Sigmoid colon (tissue), 4 donors: ENCODE results near the gene MAEA.

Source experiments
- EP300 ChIP-seq, 4 donors: sonication (generic); formaldehyde crosslinking; IDR thresholded peaks; one replicate each; pipeline ENCODE4 v1.6.1; 2017; ENCODE audit warnings: antibody characterized with exemption in 4 of 4
- POLR2A ChIP-seq, 2 donors: fragments of 450-650 bp; IDR thresholded peaks; one replicate each; pipeline ENCODE4 v1.6.1; 2016; ENCODE audit warnings: antibody characterized with exemption in 2 of 2, mild to moderate bottlenecking in 2 of 2, moderate library complexity in 2 of 2
- TF ChIP-seq, protein P1 (sequence below), 4 experiments: fragments of 450-650 bp in 3 of 4; fragments of 200-600 bp in 1 of 4; IDR thresholded peaks; one replicate each; pipeline ENCODE4 v1.5.1; 2016 to 2019; ENCODE audit warnings: antibody characterized with exemption in 4 of 4, mild to moderate bottlenecking in 3 of 4, moderate library complexity in 2 of 4

DNA sequence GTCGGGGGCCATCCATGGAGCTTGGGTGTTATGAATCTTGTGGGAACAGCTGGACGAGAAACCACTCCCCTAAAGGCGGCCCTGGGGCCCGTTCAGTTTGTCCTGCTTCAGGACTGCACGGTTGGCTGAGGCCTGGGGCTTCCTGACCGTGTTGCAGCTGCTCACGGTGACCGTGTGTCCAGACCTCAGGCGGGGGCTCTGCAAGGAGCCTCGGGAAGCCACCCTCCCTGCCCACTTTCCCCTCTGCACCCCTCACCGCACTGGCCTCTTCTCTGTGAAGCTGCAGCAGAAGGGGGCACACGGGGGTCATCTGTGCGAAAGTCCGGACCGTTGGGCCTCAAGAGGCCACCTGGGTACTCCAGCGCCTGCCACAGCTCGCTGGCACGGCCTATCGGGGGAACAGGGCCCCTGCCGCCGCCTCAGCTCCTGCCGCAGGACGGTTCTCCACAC lies 86.7 kb downstream of the MAEA start:
- TF ChIP-seq, protein P1, sequence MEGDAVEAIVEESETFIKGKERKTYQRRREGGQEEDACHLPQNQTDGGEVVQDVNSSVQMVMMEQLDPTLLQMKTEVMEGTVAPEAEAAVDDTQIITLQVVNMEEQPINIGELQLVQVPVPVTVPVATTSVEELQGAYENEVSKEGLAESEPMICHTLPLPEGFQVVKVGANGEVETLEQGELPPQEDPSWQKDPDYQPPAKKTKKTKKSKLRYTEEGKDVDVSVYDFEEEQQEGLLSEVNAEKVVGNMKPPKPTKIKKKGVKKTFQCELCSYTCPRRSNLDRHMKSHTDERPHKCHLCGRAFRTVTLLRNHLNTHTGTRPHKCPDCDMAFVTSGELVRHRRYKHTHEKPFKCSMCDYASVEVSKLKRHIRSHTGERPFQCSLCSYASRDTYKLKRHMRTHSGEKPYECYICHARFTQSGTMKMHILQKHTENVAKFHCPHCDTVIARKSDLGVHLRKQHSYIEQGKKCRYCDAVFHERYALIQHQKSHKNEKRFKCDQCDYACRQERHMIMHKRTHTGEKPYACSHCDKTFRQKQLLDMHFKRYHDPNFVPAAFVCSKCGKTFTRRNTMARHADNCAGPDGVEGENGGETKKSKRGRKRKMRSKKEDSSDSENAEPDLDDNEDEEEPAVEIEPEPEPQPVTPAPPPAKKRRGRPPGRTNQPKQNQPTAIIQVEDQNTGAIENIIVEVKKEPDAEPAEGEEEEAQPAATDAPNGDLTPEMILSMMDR (IDR thresholded peaks at IDR 0.05), result no peak
- TF ChIP-seq EP300 (IDR thresholded peaks at IDR 0.05) (no peak), POLR2A (IDR thresholded peaks at IDR 0.05) (no peak)
